Mesendoderm (in vitro differentiated cells): Measurements from ENCODE around the gene FOXJ3.

Source experiments
- DNase-seq: peaks from one replicate; pipeline ENCODE4 v3.0.0; 2013
- H2AK5ac ChIP-seq: 2 replicates; pipeline ENCODE4 v1.6.1; 2013; ENCODE audit warnings: low read length, inconsistent platforms
- H2BK120ac ChIP-seq: 2 replicates; pipeline ENCODE4 v1.6.1; 2013; ENCODE audit warnings: low read depth, mild to moderate bottlenecking, low read length, moderate library complexity, mixed read lengths
- H2BK15ac ChIP-seq: replicated peaks from 2 replicates; pipeline ENCODE4 v1.6.1; 2013; ENCODE audit warnings: low read depth, mild to moderate bottlenecking, moderate library complexity
- H2BK5ac ChIP-seq: 2 replicates; pipeline ENCODE4 v1.6.1; 2013; ENCODE audit warnings: low read length, inconsistent platforms
- H3K18ac ChIP-seq: 2 replicates; pipeline ENCODE4 v1.6.1; 2013; ENCODE audit warnings: mild to moderate bottlenecking, low read length, mixed read lengths
- H3K23ac ChIP-seq: one replicate; pipeline ENCODE4 v1.6.1; 2013; ENCODE audit warnings: low read length
- H3K27ac ChIP-seq: 2 replicates; pipeline ENCODE4 v1.5.1; 2013; ENCODE audit warnings: low read depth, mild to moderate bottlenecking, inconsistent platforms, low read length, moderate library complexity
- H3K27me3 ChIP-seq: 2 replicates; pipeline ENCODE4 v1.6.1; 2013; ENCODE audit warnings: low read length, control low read depth, mild to moderate bottlenecking, inconsistent platforms; ENCODE audit not compliant: insufficient read depth, poor library complexity
- H3K36me3 ChIP-seq: 2 replicates; pipeline ENCODE4 v1.6.1; 2013; ENCODE audit warnings: low read length, inconsistent platforms; ENCODE audit not compliant: control insufficient read depth, insufficient read depth
- H3K4ac ChIP-seq: one replicate; pipeline ENCODE4 v1.6.1; 2013; ENCODE audit warnings: low read depth, mild to moderate bottlenecking, low read length, moderate library complexity
- H3K4me1 ChIP-seq: 2 replicates; pipeline ENCODE4 v1.6.1; 2013; ENCODE audit warnings: low read depth, low read length, inconsistent platforms; ENCODE audit not compliant: control insufficient read depth
- H3K4me2 ChIP-seq: 2 replicates; pipeline ENCODE4 v1.6.1; 2013; ENCODE audit warnings: low read length
- H3K4me3 ChIP-seq: 2 replicates; pipeline ENCODE4 v1.5.1; 2013; ENCODE audit warnings: mild to moderate bottlenecking, low read length
- H3K56ac ChIP-seq: one replicate; pipeline ENCODE4 v1.6.1; 2013; ENCODE audit warnings: low read length
- H3K79me1 ChIP-seq: 2 replicates; pipeline ENCODE4 v1.6.1; 2013; ENCODE audit warnings: low read length, inconsistent platforms
- H3K79me2 ChIP-seq: 2 replicates; pipeline ENCODE4 v1.6.1; 2013; ENCODE audit warnings: mild to moderate bottlenecking, low read length; ENCODE audit not compliant: control insufficient read depth, insufficient read depth
- H3K9ac ChIP-seq: 2 replicates; pipeline ENCODE4 v1.6.1; 2013; ENCODE audit warnings: low read length, inconsistent platforms
- H4K5ac ChIP-seq: one replicate; pipeline ENCODE4 v1.6.1; 2013; ENCODE audit warnings: low read length
- H4K8ac ChIP-seq: one replicate; pipeline ENCODE4 v1.6.1; 2013; ENCODE audit warnings: low read depth, mild to moderate bottlenecking, control low read depth, low read length, moderate library complexity
- WGBS: extraction: QIAGEN DNeasy Blood & Tissue Kit; methylation state at CpG from one replicate; pipeline ENCODE4 v1.1.7; 2013; ENCODE audit warnings: low lambda C conversion rate, missing lambda C conversion rate; ENCODE audit not compliant: insufficient coverage; ENCODE audit errors: extremely low coverage; 5-methylcytosine and 5-hydroxymethylcytosine counted together

Gene FOXJ3

DNA sequence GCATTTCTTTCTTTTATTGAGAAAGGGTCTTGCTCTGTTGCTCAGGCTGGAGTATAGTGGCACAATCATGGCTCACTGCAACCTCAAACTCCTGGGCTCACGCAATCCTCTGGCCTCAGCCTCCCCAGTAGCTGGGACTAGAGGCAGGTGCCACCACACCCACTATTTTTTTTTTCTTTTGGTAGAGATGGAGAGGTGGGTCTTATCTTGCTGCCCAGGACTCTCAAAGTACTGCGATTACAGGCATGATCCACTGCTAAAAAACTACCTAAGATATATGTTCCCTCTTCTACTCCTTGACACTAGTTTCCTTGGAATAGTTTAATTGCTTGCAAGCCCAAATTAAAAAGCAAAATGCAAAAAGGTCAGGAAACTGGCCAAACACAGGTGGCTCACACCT lies 113.6 kb downstream of the FOXJ3 start:
- no peaks in the 10 kb centered on the region for H3K79me2 ChIP-seq
- WGBS: no CpG with 5 or more reads among the region's 2 CpGs
- H3K4me2 ChIP-seq: no peak overlapping the region
- H4K5ac ChIP-seq: no peak overlapping the region
- no peaks in the 10 kb centered on the region for H3K27me3 ChIP-seq
- H2AK5ac ChIP-seq: no peak overlapping the region
- no peak overlapping the region for H3K56ac ChIP-seq
- no peak overlapping the region for H2BK5ac ChIP-seq
- H2BK120ac ChIP-seq: no peak overlapping the region
- no peak overlapping the region for H3K4me3 ChIP-seq
- H3K23ac ChIP-seq: no peak overlapping the region
- no peak overlapping the region for H4K8ac ChIP-seq
- H3K4ac ChIP-seq: no peak overlapping the region
- no peak for DNase-seq
- no peaks in the 10 kb centered on the region for H3K36me3 ChIP-seq
- H3K18ac ChIP-seq: no peak overlapping the region
- no peaks in the 10 kb centered on the region for H3K4me1 ChIP-seq
- no peak overlapping the region for H2BK15ac ChIP-seq
- no peak overlapping the region for H3K27ac ChIP-seq
- H3K9ac ChIP-seq: no peak overlapping the region
- H3K79me1 ChIP-seq: peaks cover 8% of the 10 kb centered on the region

DNA sequence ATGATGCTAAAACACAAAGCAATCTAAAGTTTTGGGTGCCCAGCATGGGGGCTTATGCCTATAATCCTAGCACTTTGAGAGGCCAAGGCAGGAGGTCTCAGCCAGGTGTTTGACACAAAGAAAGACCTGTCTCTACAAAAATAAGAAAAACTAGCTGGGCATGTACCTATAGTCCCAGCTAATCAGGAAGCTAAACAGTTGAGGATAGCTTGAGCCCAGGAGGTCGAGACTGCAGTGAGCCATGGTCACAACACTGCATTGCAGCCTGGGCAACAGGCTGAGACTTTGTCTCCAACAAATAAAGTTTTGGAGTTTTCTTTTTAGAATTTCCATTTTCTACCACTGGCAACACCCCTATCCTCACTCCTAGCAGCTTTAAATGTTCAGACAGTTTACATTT lies 115.4 kb downstream of the FOXJ3 start:
- H4K8ac ChIP-seq: no peak overlapping the region
- H3K27me3 ChIP-seq: no peaks in the 10 kb centered on the region
- H2BK120ac ChIP-seq: no peak overlapping the region
- DNase-seq: no peak
- no peak overlapping the region for H3K23ac ChIP-seq
- no peak overlapping the region for H3K56ac ChIP-seq
- no peak overlapping the region for H2AK5ac ChIP-seq
- H3K27ac ChIP-seq: no peak overlapping the region
- H3K4me1 ChIP-seq: no peaks in the 10 kb centered on the region
- H3K79me1 ChIP-seq: peaks cover 8% of the 10 kb centered on the region
- H3K4me3 ChIP-seq: no peak overlapping the region
- H3K4ac ChIP-seq: no peak overlapping the region
- H2BK5ac ChIP-seq: no peak overlapping the region
- H2BK15ac ChIP-seq: no peak overlapping the region
- no peak overlapping the region for H3K9ac ChIP-seq
- no peaks in the 10 kb centered on the region for H3K36me3 ChIP-seq
- H3K18ac ChIP-seq: no peak overlapping the region
- H4K5ac ChIP-seq: no peak overlapping the region
- H3K4me2 ChIP-seq: no peak overlapping the region
- WGBS: no CpG with 5 or more reads among the region's 1 CpG
- no peaks in the 10 kb centered on the region for H3K79me2 ChIP-seq

DNA sequence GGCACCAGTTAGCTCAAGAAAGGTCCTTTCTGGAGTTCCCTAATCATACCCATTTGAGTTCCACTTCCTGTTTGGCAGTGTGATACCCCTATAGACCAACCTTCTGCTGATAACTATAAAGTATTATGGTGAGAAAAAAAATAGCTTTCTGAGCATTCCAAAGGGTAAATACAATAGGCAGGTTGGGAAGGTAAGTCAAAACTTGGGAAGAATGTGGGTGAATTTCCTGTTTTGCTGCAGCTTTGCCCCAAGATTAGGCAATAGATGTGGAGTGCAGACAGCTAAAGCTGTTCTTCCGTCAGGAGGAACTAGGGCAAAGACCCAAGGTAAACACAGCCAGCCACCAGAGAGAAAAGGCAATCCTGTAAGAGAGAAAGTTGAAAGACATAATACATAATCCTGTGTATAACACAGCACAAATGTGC lies 120.6 kb downstream of the FOXJ3 start:
- H3K36me3 ChIP-seq: no peaks in the 10 kb centered on the region
- DNase-seq: no peak
- no peak overlapping the region for H3K4me3 ChIP-seq
- H3K4me1 ChIP-seq: peaks cover 10% of the 10 kb centered on the region
- no peak overlapping the region for H2BK15ac ChIP-seq
- H3K9ac ChIP-seq: no peak overlapping the region
- no peak overlapping the region for H3K18ac ChIP-seq
- no peak overlapping the region for H3K27ac ChIP-seq
- H2BK5ac ChIP-seq: no peak overlapping the region
- no peak overlapping the region for H3K4me2 ChIP-seq
- no peak overlapping the region for H4K8ac ChIP-seq
- H3K4ac ChIP-seq: no peak overlapping the region
- WGBS: no CpG with 5 or more reads among the region's 1 CpG
- no peak overlapping the region for H3K23ac ChIP-seq
- no peak overlapping the region for H3K56ac ChIP-seq
- peaks cover 17% of the 10 kb centered on the region for H3K79me1 ChIP-seq
- no peak overlapping the region for H4K5ac ChIP-seq
- H2BK120ac ChIP-seq: no peak overlapping the region
- no peaks in the 10 kb centered on the region for H3K27me3 ChIP-seq
- H2AK5ac ChIP-seq: no peak overlapping the region
- peaks cover 18% of the 10 kb centered on the region for H3K79me2 ChIP-seq

DNA sequence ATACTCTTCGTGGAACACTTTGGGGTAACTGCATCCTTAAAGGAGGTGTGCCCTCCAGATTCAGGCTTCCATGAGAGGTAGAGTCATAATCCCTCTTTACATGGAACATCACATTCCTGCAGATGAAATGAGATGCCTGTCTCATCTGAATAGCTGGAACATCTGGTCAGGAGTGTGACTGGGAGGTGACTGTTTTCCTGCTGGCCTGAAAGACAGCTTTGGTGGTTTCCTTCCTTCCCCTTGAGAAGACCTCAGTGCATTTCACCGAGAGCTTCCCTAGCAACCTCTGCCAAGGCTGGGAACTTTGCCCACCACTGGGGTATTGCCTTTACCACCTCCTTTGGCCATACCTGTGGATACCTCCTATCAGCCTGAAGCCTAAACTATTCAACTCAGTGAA lies 123.8 kb downstream of the FOXJ3 start:
- Histone ChIP-seq H3K27ac (no peak overlapping the region), H3K4ac (no peak overlapping the region), H3K23ac (no peak overlapping the region), H3K27me3 (no peaks in the 10 kb centered on the region), H2BK120ac (no peak overlapping the region), H3K18ac (no peak overlapping the region), H3K4me1 (peaks cover 10% of the 10 kb centered on the region), H4K8ac (no peak overlapping the region), H3K79me2 (peaks cover 20% of the 10 kb centered on the region), H3K79me1 (peaks cover 18% of the 10 kb centered on the region), H3K4me2 (no peak overlapping the region), H4K5ac (no peak overlapping the region), H2BK5ac (no peak overlapping the region), H2AK5ac (no peak overlapping the region), H2BK15ac (no peak overlapping the region), H3K4me3 (no peak overlapping the region), H3K9ac (no peak overlapping the region), H3K56ac (no peak overlapping the region), H3K36me3 (no peaks in the 10 kb centered on the region)
- DNase-seq: no peak
- WGBS: no CpG with 5 or more reads among the region's 2 CpGs

DNA sequence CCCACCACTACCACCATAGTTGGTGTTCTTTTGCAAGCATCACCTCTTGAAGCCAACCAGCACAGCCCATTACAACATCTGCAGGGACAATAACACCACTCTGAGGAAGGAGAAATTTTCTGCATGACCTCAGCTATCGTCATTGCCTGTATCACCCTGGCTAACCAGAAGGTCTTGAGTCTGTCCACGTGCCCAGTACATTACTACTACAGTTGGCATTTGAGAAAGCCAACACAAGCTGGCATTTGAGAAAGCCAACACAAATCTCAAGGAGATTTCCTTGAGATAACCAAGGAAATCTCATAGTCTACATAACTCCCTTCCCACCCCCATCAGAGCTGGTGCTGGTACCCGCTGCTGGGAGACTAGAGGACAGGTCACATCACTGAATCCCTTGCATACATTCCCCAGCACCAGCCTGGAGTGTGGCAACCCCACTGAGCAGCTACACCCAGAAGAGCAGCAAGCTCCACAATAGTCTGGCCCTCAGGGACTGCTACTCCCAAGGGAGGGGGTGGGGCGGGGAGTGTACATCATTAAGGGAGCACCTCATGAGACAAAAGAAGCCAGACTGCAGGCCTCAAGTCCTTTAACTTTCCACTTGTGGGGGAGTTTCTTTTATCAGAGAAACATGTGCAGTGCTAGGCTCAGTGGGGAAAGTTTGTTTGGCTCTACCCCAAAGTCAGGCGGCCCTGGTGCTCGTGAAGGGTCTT lies 124.5 kb downstream of the FOXJ3 start:
- H2BK120ac ChIP-seq: no peak overlapping the region
- H3K27me3 ChIP-seq: no peaks in the 10 kb centered on the region
- H3K27ac ChIP-seq: no peak overlapping the region
- no peak overlapping the region for H3K18ac ChIP-seq
- H4K5ac ChIP-seq: no peak overlapping the region
- no CpG with 5 or more reads among the region's 6 CpGs for WGBS
- no peak overlapping the region for H3K56ac ChIP-seq
- H3K4me1 ChIP-seq: peaks cover 10% of the 10 kb centered on the region
- H2BK5ac ChIP-seq: no peak overlapping the region
- H3K4me2 ChIP-seq: no peak overlapping the region
- DNase-seq: no peak
- H4K8ac ChIP-seq: no peak overlapping the region
- H3K23ac ChIP-seq: no peak overlapping the region
- no peak overlapping the region for H2AK5ac ChIP-seq
- no peak overlapping the region for H3K9ac ChIP-seq
- no peaks in the 10 kb centered on the region for H3K36me3 ChIP-seq
- no peak overlapping the region for H3K4me3 ChIP-seq
- H3K79me1 ChIP-seq: peaks cover 20% of the 10 kb centered on the region
- peaks cover 22% of the 10 kb centered on the region for H3K79me2 ChIP-seq
- no peak overlapping the region for H3K4ac ChIP-seq
- H2BK15ac ChIP-seq: no peak overlapping the region
